HepG2 (cell line): ENCODE data around the gene SDR9C7. TPM values are rescaled to one million over a fixed set of nuclear protein-coding genes. Genes with fewer than 3 reads are reported as not detected.

ENCODE experiments used
- ATAC-seq: fragments of 200-7000 bp; cut with Tn5 transposase; 3 replicates; pipeline ENCODE4 v1.9.1; 2020; ENCODE audit warnings: mild to moderate bottlenecking, moderate library complexity
- BruUV-seq: library from RNA; stranded (reverse); fragments of 400-500 nt; replicated peaks from 2 replicates; lab custom pipeline; 2021; lab: Mats Ljungman, UMichigan
- CTCF ChIA-PET: fragments of 300-600 bp; formaldehyde crosslinking; extraction: SDS; loops from one replicate; lab custom pipeline; 2021; ENCODE audit warnings: low total read pairs, inconsistent platforms, low intra/inter-chr PET ratio; lab: Yijun Ruan, JAX
- POLR2A ChIA-PET: fragments of 350-600 bp; sonication (Branson Sonifier 250); formaldehyde crosslinking; loops from one replicate; lab custom pipeline; 2020; ENCODE audit warnings: antibody characterized with exemption, inconsistent platforms; lab: Yijun Ruan, JAX
- DNase-seq: peaks from one replicate; pipeline ENCODE4 v3.0.0-alpha.2; 2015; ENCODE audit warnings: low spot score
- FAIRE-seq: peaks from 3 replicates; lab custom pipeline; 2011; peaks lifted over from hg19 to GRCh38; lab: Jason Lieb, UNC
- H2AFZ ChIP-seq: one replicate; pipeline ENCODE4 v1.6.1; 2011; ENCODE audit warnings: low read length, inconsistent platforms
- H3K27ac ChIP-seq: fragments of 300-600 bp; 3 replicates; pipeline ENCODE4 v1.8.0; 2011; ENCODE audit warnings: mixed run types, mild to moderate bottlenecking, mixed read lengths, low read length, inconsistent platforms; ENCODE audit not compliant: insufficient read depth; ENCODE audit errors: extremely low read length
- H3K27me3 ChIP-seq, 2 experiments: fragments of 200-600 bp in 1 of 2; 2 replicates in 1 of 2; 3 replicates in 1 of 2; pipeline versions ENCODE4 v1.6.0 to v1.8.0; 2011; ENCODE audit warnings: low read length in 2 of 2, mild to moderate bottlenecking in 2 of 2, moderate library complexity in 2 of 2, inconsistent platforms in 1 of 2; ENCODE audit not compliant: insufficient read depth in 2 of 2, control insufficient read depth in 1 of 2
- H3K36me3 ChIP-seq, 2 experiments: fragments of 200-600 bp in 1 of 2; replicated peaks in 1 of 2; 2 replicates in 1 of 2; 3 replicates in 1 of 2; pipeline versions ENCODE4 v1.5.1 to v1.8.0; 2011; ENCODE audit warnings: low read length in 2 of 2, inconsistent platforms in 1 of 2; ENCODE audit not compliant: insufficient read depth in 2 of 2, control insufficient read depth in 1 of 2
- H3K4me1 ChIP-seq: 2 replicates; pipeline ENCODE4 v1.5.1; 2012; ENCODE audit warnings: low read length, inconsistent platforms; ENCODE audit not compliant: insufficient read depth
- H3K4me2 ChIP-seq: 2 replicates; pipeline ENCODE4 v1.6.0; 2011; ENCODE audit warnings: low read depth, low read length, inconsistent platforms
- H3K4me3 ChIP-seq, 3 experiments: fragments of 200-600 bp in 1 of 3; sonication (generic), shearing (Covaris generic) in 1 of 3; replicated peaks in 1 of 3; 2 replicates each; pipeline ENCODE4 v1.5.1; 2011 to 2016; ENCODE audit warnings: low read length in 3 of 3, inconsistent platforms in 2 of 3, low read depth in 2 of 3, mild to moderate bottlenecking in 2 of 3, control low read depth in 1 of 3, mixed read lengths in 1 of 3; ENCODE audit not compliant: insufficient read depth in 1 of 3
- H3K79me2 ChIP-seq: one replicate; pipeline ENCODE4 v1.6.1; 2011; ENCODE audit warnings: low read length, inconsistent platforms; ENCODE audit not compliant: insufficient read depth
- H3K9ac ChIP-seq: 2 replicates; pipeline ENCODE4 v1.6.0; 2011; ENCODE audit warnings: mild to moderate bottlenecking, low read depth, low read length, inconsistent platforms; ENCODE audit not compliant: insufficient read depth
- H3K9me3 ChIP-seq: 2 replicates; pipeline ENCODE4 v1.5.1; 2012; ENCODE audit warnings: mild to moderate bottlenecking, low read length
- H4K20me1 ChIP-seq: 2 replicates; pipeline ENCODE4 v1.6.0; 2011; ENCODE audit warnings: inconsistent platforms, mild to moderate bottlenecking, low read length, moderate library complexity; ENCODE audit not compliant: insufficient read depth
- ATF7 ChIP-seq, 2 experiments: fragments of 450-650 bp in 1 of 2; sonication (generic) in 1 of 2; formaldehyde crosslinking in 1 of 2; IDR thresholded peaks; 2 replicates each; pipeline versions ENCODE4 v1.4.0 to v1.6.1; 2016 to 2020; ENCODE audit warnings: antibody characterized with exemption in 1 of 2, mild to moderate bottlenecking in 1 of 2, missing genetic modification reagents in 1 of 2
- KAT8 ChIP-seq: IDR thresholded peaks from 2 replicates; pipeline ENCODE4 v1.6.1; 2016; ENCODE audit warnings: missing genetic modification reagents, missing compliant biosample characterization
- MEIS1 ChIP-seq: sonication (generic); formaldehyde crosslinking; IDR thresholded peaks from 2 replicates; pipeline ENCODE4 v1.9.0; 2021; ENCODE audit warnings: mild to moderate bottlenecking, missing genetic modification reagents, moderate library complexity, borderline replicate concordance
- PCBP2 ChIP-seq: fragments of 200-400 bp; formaldehyde crosslinking; optimal IDR thresholded peaks from 2 replicates; pipeline ENCODE3; 2018; ENCODE audit warnings: low read length, low read depth; ENCODE audit not compliant: poor library complexity, severe bottlenecking
- SETDB1 ChIP-seq: sonication (generic); formaldehyde crosslinking; IDR thresholded peaks from 2 replicates; pipeline ENCODE4 v1.5.1; 2020; ENCODE audit warnings: missing genetic modification reagents, mild to moderate bottlenecking, borderline replicate concordance
- ZFP36 ChIP-seq: fragments of 150-350 bp; IDR thresholded peaks from 2 replicates; pipeline ENCODE4 v1.6.1; 2018; ENCODE audit warnings: borderline replicate concordance, low read length, low read depth; ENCODE audit not compliant: partially characterized antibody
- ZKSCAN1 ChIP-seq: fragments of 150-350 bp; IDR thresholded peaks from 2 replicates; pipeline ENCODE4 v1.6.1; 2014; ENCODE audit warnings: low read length
- ZNF512B ChIP-seq: sonication (generic); formaldehyde crosslinking; IDR thresholded peaks from 2 replicates; pipeline ENCODE4 v1.5.1; 2020; ENCODE audit warnings: missing genetic modification reagents, mild to moderate bottlenecking, borderline replicate concordance
- ZNF878 ChIP-seq: sonication (generic); formaldehyde crosslinking; IDR thresholded peaks from 2 replicates; pipeline ENCODE4 v1.8.1; 2023; ENCODE audit warnings: mild to moderate bottlenecking, missing genetic modification reagents, moderate library complexity
- ZSCAN12 ChIP-seq: sonication (generic); formaldehyde crosslinking; IDR thresholded peaks from 2 replicates; pipeline ENCODE4 v1.9.0; 2021; ENCODE audit warnings: mild to moderate bottlenecking, missing genetic modification reagents
- WGBS: methylation state at CpG from one replicate; pipeline ENCODE4 v1.1.6; 2017; ENCODE audit warnings: low lambda C conversion rate; 5-methylcytosine and 5-hydroxymethylcytosine counted together
- in situ Hi-C: cut with HindIII; loops from 2 replicates; pipeline ENCODE4 v1.10.0; 2017; ENCODE audit warnings: low pct_unique_long_range_greater_than_20kb; ENCODE audit not compliant: extremely low pct_ligation_motif_present
- intact Hi-C: fragments of 100-400 bp; cut with micrococcal nuclease; formaldehyde crosslinking; loops from one replicate; pipeline ENCODE4 v1.10.0; 2022; ENCODE audit not compliant: unreplicated experiment
- polyA plus RNA-seq, 8 experiments: library from polyadenylated mRNA; depleted of rRNA in 3 of 8; stranded (reverse) in 7 of 8; unstranded in 1 of 8; fragments of >200 nt; fragmentation: Illumina TruSeq in 4 of 8; extraction: Trizol in 4 of 8; gene quantifications; 2 replicates each; pipeline versions ENCODE4 v1.2.1 to v1.2.3, GENCODE V29; 2011 to 2016; ENCODE audit warnings: low read depth in 4 of 8, missing spikeins in 1 of 8, mixed read lengths in 1 of 8; ENCODE audit not compliant: insufficient read depth in 1 of 8
- total RNA-seq, 5 experiments: library from RNA; depleted of rRNA; stranded (reverse); fragments of >200 nt; fragmentation: Illumina TruSeq; extraction: Trizol; gene quantifications; 2 replicates each; pipeline ENCODE4 v1.2.3, GENCODE V29; 2016; ENCODE audit warnings: low read depth in 1 of 5
- TF ChIP-seq, protein P1 (sequence below): sonication (generic); formaldehyde crosslinking; IDR thresholded peaks from 2 replicates; pipeline ENCODE4 v1.8.0; 2022; ENCODE audit warnings: low read depth, missing genetic modification reagents
- TF ChIP-seq, protein P2 (sequence below): sonication (generic); formaldehyde crosslinking; IDR thresholded peaks from 2 replicates; pipeline ENCODE4 v1.5.0; 2020; ENCODE audit warnings: missing genetic modification reagents

The SDR9C7 gene
- total and polyA plus RNA-seq, 2 of the 13 experiments (the other 11 are each of a cell fraction or from before 2014, with no cell fraction given): 0.04 TPM; not detected in 1

GRCh38 chr12:56951582-56952339 is 17.6 kb upstream of the SDR9C7 start:
- WGBS: 62% methylated on average over 8 of the region's 11 CpGs
- intact Hi-C loops: no loop called here
- TF ChIP-seq ATF7 (IDR thresholded peaks at IDR 0.05) (no peak), ATF7 (CRISPR knock-in tag; IDR thresholded peaks at IDR 0.05) (no peak), ZFP36 (no peak), ZNF512B (no peak), KAT8 (CRISPR knock-in tag) (no peak), ZSCAN12 (CRISPR knock-in tag) (no peak), ZKSCAN1 (no peak), PCBP2 (no peak), SETDB1 (CRISPR knock-in tag) (no peak), ZNF878 (no peak), MEIS1 (no peak)
- TF ChIP-seq, protein P1, sequence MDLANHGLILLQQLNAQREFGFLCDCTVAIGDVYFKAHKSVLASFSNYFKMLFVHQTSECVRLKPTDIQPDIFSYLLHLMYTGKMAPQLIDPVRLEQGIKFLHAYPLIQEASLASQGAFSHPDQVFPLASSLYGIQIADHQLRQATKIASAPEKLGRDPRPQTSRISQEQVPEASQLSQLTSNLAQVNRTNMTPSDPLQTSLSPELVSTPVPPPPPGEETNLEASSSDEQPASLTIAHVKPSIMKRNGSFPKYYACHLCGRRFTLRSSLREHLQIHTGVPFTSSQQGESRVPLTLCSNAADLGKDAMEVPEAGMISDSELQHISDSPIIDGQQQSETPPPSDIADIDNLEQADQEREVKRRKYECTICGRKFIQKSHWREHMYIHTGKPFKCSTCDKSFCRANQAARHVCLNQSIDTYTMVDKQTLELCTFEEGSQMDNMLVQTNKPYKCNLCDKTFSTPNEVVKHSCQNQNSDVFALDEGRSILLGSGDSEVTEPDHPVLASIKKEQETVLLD (CRISPR knock-in tag): no peak
- TF ChIP-seq, protein P2, sequence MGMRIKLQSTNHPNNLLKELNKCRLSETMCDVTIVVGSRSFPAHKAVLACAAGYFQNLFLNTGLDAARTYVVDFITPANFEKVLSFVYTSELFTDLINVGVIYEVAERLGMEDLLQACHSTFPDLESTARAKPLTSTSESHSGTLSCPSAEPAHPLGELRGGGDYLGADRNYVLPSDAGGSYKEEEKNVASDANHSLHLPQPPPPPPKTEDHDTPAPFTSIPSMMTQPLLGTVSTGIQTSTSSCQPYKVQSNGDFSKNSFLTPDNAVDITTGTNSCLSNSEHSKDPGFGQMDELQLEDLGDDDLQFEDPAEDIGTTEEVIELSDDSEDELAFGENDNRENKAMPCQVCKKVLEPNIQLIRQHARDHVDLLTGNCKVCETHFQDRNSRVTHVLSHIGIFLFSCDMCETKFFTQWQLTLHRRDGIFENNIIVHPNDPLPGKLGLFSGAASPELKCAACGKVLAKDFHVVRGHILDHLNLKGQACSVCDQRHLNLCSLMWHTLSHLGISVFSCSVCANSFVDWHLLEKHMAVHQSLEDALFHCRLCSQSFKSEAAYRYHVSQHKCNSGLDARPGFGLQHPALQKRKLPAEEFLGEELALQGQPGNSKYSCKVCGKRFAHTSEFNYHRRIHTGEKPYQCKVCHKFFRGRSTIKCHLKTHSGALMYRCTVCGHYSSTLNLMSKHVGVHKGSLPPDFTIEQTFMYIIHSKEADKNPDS (CRISPR knock-in tag): no peak
- TF ChIP-seq, all 625 proteins: peak for 0
- H3K4me2 ChIP-seq: no peak overlapping the region
- H3K4me1 ChIP-seq: peaks cover 29% of the 10 kb centered on the region
- ChIA-PET POLR2A (no interaction called here), CTCF (no interaction called here)
- no peaks in the 10 kb centered on the region for H3K27me3 ChIP-seq
- H2AFZ ChIP-seq: no peak overlapping the region
- in situ Hi-C loops: no loop called here
- ATAC-seq (no peak), FAIRE-seq (no peak), DNase-seq (no peak)
- H3K36me3 ChIP-seq: no peaks in the 10 kb centered on the region
- H3K9me3 ChIP-seq: no peaks in the 10 kb centered on the region
- H4K20me1 ChIP-seq: no peaks in the 10 kb centered on the region
- no peak overlapping the region for H3K9ac ChIP-seq
- no peak overlapping the region for H3K27ac ChIP-seq
- H3K4me3 ChIP-seq: no peak overlapping the region
- no peaks in the 10 kb centered on the region for H3K79me2 ChIP-seq
- BruUV-seq: no TSS peak
